Ammon's horn (tissue), 1 donor: ENCODE data around the gene CEP89.
"Not testable (repeated sequence)": the region's sequence is repeated elsewhere in the genome, so short reads cannot be mapped to it uniquely, and the experiment has no call there.

Experiments used
- DNase-seq: peaks from one replicate; pipeline ENCODE4 v3.0.0-alpha.2; 2016; ENCODE audit warnings: low spot score

Gene CEP89

GRCh38 chr19:32895384-32895783 lies 76.4 kb downstream of the CEP89 start:
- DNase-seq: no peak

GRCh38 chr19:32891609-32892008 lies 80.1 kb downstream of the CEP89 start:
- no peak for DNase-seq

GRCh38 chr19:32890841-32891240 lies 80.9 kb downstream of the CEP89 start:
- DNase-seq: no peak

- DNase-seq: no peak
Measured at GRCh38 chr19:32890326-32890725, 81.4 kb downstream of the CEP89 start.

GRCh38 chr19:32889137-32889934 lies 82.4 kb downstream of the CEP89 start:
- DNase-seq: no peak

- no peak for DNase-seq
Measured at GRCh38 chr19:32887572-32888215, 84.1 kb downstream of the CEP89 start.

- DNase-seq: no peak
Measured at GRCh38 chr19:32886241-32886640, 85.5 kb downstream of the CEP89 start.

- DNase-seq: not testable (repeated sequence)
Measured at GRCh38 chr19:32885255-32885654, 86.5 kb downstream of the CEP89 start.

- no peak for DNase-seq
Measured at GRCh38 chr19:32881766-32882165, 90.0 kb downstream of the CEP89 start.

GRCh38 chr19:32880622-32881021 lies 91.1 kb downstream of the CEP89 start:
- no peak for DNase-seq

- DNase-seq: no peak
Measured at GRCh38 chr19:32879741-32880140, 92.0 kb downstream of the CEP89 start.

- DNase-seq: no peak
Measured at GRCh38 chr19:32878988-32879387, 92.8 kb downstream of the CEP89 start.

GRCh38 chr19:32877977-32878745 lies 93.6 kb downstream of the CEP89 start:
- DNase-seq: no peak

GRCh38 chr19:32877323-32877912 lies 94.3 kb downstream of the CEP89 start:
- DNase-seq: no peak

GRCh38 chr19:32876919-32877285 lies 94.9 kb downstream of the CEP89 start:
- no peak for DNase-seq

GRCh38 chr19:32876236-32876918 lies 95.4 kb downstream of the CEP89 start:
- no peak for DNase-seq

- DNase-seq: no peak
Measured at GRCh38 chr19:32875428-32875827, 96.3 kb downstream of the CEP89 start.

- DNase-seq: no peak
Measured at GRCh38 chr19:32874605-32875004, 97.2 kb downstream of the CEP89 start.

GRCh38 chr19:32873247-32873959 lies 98.4 kb downstream of the CEP89 start:
- no peak for DNase-seq

GRCh38 chr19:32872391-32872790 lies 99.4 kb downstream of the CEP89 start:
- DNase-seq: no peak

GRCh38 chr19:32870981-32871451 lies 100.7 kb downstream of the CEP89 start:
- no peak for DNase-seq
